ENCODE data around the gene AP3B2. TPM values are rescaled to one million over a fixed set of nuclear protein-coding genes. Genes with fewer than 3 reads are reported as not detected.

AP3B2 gene
- polyA plus RNA-seq, 4 donors, result 2.8 to 6.8 TPM; not detected in 2

DNA sequence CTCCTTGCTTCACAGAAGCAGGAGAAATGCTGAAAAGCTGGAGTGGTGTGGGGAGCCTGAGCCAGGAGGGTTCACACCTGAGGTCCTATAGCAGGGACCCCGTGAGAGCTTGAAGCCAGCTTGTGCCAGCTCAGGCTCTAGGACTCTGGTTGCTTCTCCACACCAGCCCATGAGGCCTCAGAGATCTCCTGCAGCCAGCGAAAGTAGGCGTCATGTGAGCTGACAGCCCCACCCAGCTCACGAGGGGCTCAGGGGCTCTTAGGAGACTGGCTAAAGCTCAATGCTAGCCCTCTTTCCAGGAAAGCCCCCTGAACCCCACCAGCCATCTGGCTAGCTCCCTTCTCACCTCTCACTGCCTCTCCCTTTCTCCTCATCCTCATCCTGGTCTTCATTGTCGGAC, 45.7 kb downstream of the AP3B2 start:
- WGBS, 3 donors, result 78 to 85% (median 83%) methylated on average over 5 of the region's 5 CpGs
- no peak for FAIRE-seq

GRCh38 chr15:82663186-82663600, 46.5 kb downstream of the AP3B2 start:
- no peak for FAIRE-seq
- no peaks in the 10 kb centered on the region for H3K4me1 ChIP-seq (ENCODE audit: control insufficient read depth in 3 of 3, insufficient read depth in 2 of 3, low read depth in 1 of 3, low read length in 2 of 3)
- DNase-seq, result peak; percentile 40 to 68
- H3K4me3 ChIP-seq (ENCODE audit: low read depth in 1 of 3, low read length in 3 of 3), result no peak overlapping the region
- no peaks in the 10 kb centered on the region for H3K27me3 ChIP-seq (ENCODE audit: control insufficient read depth in 3 of 3, insufficient read depth in 3 of 3, low read length in 3 of 3)
- WGBS, 3 donors, result 7 to 14% (median 12%) methylated on average over 4 of the region's 4 CpGs
- H3K27ac ChIP-seq (ENCODE audit: low read depth in 1 of 3, low read length in 2 of 3), result no peak overlapping the region
- no peaks in the 10 kb centered on the region for H3K36me3 ChIP-seq (ENCODE audit: control insufficient read depth in 3 of 3, insufficient read depth in 2 of 3, low read depth in 1 of 3, low read length in 3 of 3)
- peaks cover 0 to 4% of the 10 kb centered on the region in 2 donors for H3K9me3 ChIP-seq (ENCODE audit: control insufficient read depth in 2 of 2, insufficient read depth in 1 of 2, low read depth in 1 of 2, low read length in 1 of 2)

More for the DNA sequence above, 45.7 kb downstream of the AP3B2 start:
- Histone ChIP-seq H3K27me3 (ENCODE audit: control insufficient read depth in 3 of 3, insufficient read depth in 3 of 3, low read length in 3 of 3) (peaks cover 0 to 4% (median 0%) of the 10 kb centered on the region in 3 donors), H3K9me3 (ENCODE audit: control insufficient read depth in 2 of 2, insufficient read depth in 1 of 2, low read depth in 1 of 2, low read length in 1 of 2) (peaks cover 0 to 4% of the 10 kb centered on the region in 2 donors), H3K4me1 (ENCODE audit: control insufficient read depth in 3 of 3, insufficient read depth in 2 of 3, low read depth in 1 of 3, low read length in 2 of 3) (no peaks in the 10 kb centered on the region), H3K27ac (ENCODE audit: low read depth in 1 of 3, low read length in 2 of 3) (no peak overlapping the region), H3K36me3 (ENCODE audit: control insufficient read depth in 3 of 3, insufficient read depth in 2 of 3, low read depth in 1 of 3, low read length in 3 of 3) (no peaks in the 10 kb centered on the region), H3K4me3 (ENCODE audit: low read depth in 1 of 3, low read length in 3 of 3) (no peak overlapping the region)
- no peak for DNase-seq

DNA sequence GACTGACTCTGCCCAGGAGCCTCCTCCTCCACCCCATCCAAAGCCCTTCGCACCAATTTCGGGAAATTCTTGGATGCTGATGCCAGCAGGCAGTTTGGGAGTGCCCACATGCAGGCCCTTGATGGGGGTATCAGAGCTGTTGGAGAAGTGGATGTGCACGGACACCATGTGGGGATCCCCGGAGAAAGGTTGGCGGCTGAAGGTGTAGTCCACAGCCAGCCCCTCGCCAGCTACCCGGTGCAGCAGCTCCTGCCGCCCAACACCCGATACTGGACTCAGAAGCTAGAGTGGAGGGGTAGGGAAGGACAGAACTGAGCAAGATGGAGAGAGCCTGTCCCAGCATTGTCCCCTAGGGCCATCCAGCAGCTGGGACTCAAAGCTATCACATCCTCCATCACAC, 47.0 kb downstream of the AP3B2 start:
- no peak overlapping the region for H3K27ac ChIP-seq (ENCODE audit: low read depth in 1 of 3, low read length in 2 of 3)
- WGBS, 3 donors, result 82 to 86% (median 84%) methylated on average over 9 of the region's 9 CpGs
- H3K9me3 ChIP-seq (ENCODE audit: control insufficient read depth in 2 of 2, insufficient read depth in 1 of 2, low read depth in 1 of 2, low read length in 1 of 2), result peaks cover 0 to 4% of the 10 kb centered on the region in 2 donors
- FAIRE-seq, result no peak
- H3K27me3 ChIP-seq (ENCODE audit: control insufficient read depth in 3 of 3, insufficient read depth in 3 of 3, low read length in 3 of 3), result no peaks in the 10 kb centered on the region
- H3K4me1 ChIP-seq (ENCODE audit: control insufficient read depth in 3 of 3, insufficient read depth in 2 of 3, low read depth in 1 of 3, low read length in 2 of 3), result no peaks in the 10 kb centered on the region
- H3K36me3 ChIP-seq (ENCODE audit: control insufficient read depth in 3 of 3, insufficient read depth in 2 of 3, low read depth in 1 of 3, low read length in 3 of 3), result no peaks in the 10 kb centered on the region
- H3K4me3 ChIP-seq (ENCODE audit: low read depth in 1 of 3, low read length in 3 of 3), result no peak overlapping the region
- DNase-seq, result no peak

- no peak overlapping the region for H3K4me3 ChIP-seq (ENCODE audit: low read depth in 1 of 3, low read length in 3 of 3)
- 38 to 64% (median 47%) methylated on average over 1 of the region's 1 CpG for WGBS, 3 donors
- H3K27ac ChIP-seq (ENCODE audit: low read depth in 1 of 3, low read length in 2 of 3), result no peak overlapping the region
- H3K27me3 ChIP-seq (ENCODE audit: control insufficient read depth in 3 of 3, insufficient read depth in 3 of 3, low read length in 3 of 3), result no peaks in the 10 kb centered on the region
- DNase-seq (no peak), FAIRE-seq (no peak)
- H3K36me3 ChIP-seq (ENCODE audit: control insufficient read depth in 3 of 3, insufficient read depth in 2 of 3, low read depth in 1 of 3, low read length in 3 of 3), result no peaks in the 10 kb centered on the region
- no peaks in the 10 kb centered on the region for H3K4me1 ChIP-seq (ENCODE audit: control insufficient read depth in 3 of 3, insufficient read depth in 2 of 3, low read depth in 1 of 3, low read length in 2 of 3)
- H3K9me3 ChIP-seq (ENCODE audit: control insufficient read depth in 2 of 2, insufficient read depth in 1 of 2, low read depth in 1 of 2, low read length in 1 of 2), result peaks cover 0 to 4% of the 10 kb centered on the region in 2 donors
Observed at GRCh38 chr15:82660378-82660777, 49.3 kb downstream of the AP3B2 start.

DNA sequence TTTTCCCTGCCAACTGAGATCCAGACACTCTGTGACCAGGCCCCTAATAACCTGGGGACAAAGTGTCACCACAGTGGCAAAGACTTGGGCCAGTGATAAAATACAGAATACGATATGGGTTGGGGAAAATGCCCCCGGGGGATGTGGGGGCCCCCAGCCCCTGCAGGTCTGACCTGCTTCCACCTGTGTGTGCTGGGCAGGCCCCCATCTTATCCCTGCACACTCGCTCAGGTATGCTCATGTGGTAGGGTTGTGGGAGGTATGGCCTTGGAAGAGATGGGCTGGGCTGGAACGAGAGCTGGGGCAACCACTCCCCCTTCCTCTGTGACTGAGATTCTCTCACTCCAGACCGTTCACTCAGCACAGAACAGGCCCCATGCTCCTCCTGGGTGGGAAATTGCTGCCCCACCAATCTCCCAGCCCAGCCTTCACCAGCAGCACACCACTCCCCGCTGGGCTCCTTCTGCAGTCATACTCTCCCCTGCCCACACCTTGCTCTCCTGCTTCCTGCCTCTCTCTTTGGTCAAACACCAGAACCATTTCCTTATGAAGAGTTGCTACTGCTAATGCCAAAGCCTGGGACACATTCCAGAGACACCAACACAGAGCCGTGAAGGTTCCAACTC, 52.9 kb downstream of the AP3B2 start:
- Histone ChIP-seq H3K4me1 (ENCODE audit: control insufficient read depth in 3 of 3, insufficient read depth in 2 of 3, low read depth in 1 of 3, low read length in 2 of 3) (no peaks in the 10 kb centered on the region), H3K36me3 (ENCODE audit: control insufficient read depth in 3 of 3, insufficient read depth in 2 of 3, low read depth in 1 of 3, low read length in 3 of 3) (no peaks in the 10 kb centered on the region), H3K9me3 (ENCODE audit: control insufficient read depth in 2 of 2, insufficient read depth in 1 of 2, low read depth in 1 of 2, low read length in 1 of 2) (no peaks in the 10 kb centered on the region), H3K27me3 (ENCODE audit: control insufficient read depth in 3 of 3, insufficient read depth in 3 of 3, low read length in 3 of 3) (no peaks in the 10 kb centered on the region), H3K27ac (ENCODE audit: low read depth in 1 of 3, low read length in 2 of 3) (no peak overlapping the region), H3K4me3 (ENCODE audit: low read depth in 1 of 3, low read length in 3 of 3) (no peak overlapping the region)
- DNase-seq, result no peak
- 50 to 61% (median 57%) methylated on average over 7 of the region's 7 CpGs for WGBS, 3 donors
- no peak for FAIRE-seq

GRCh38 chr15:82655606-82656005, 54.1 kb downstream of the AP3B2 start:
- no peak for FAIRE-seq
- H3K4me1 ChIP-seq (ENCODE audit: control insufficient read depth in 3 of 3, insufficient read depth in 2 of 3, low read depth in 1 of 3, low read length in 2 of 3), result no peaks in the 10 kb centered on the region
- DNase-seq, result no peak
- 52 to 72% (median 52%) methylated on average over 3 of the region's 3 CpGs for WGBS, 3 donors
- H3K9me3 ChIP-seq (ENCODE audit: control insufficient read depth in 2 of 2, insufficient read depth in 1 of 2, low read depth in 1 of 2, low read length in 1 of 2), result no peaks in the 10 kb centered on the region
- no peak overlapping the region for H3K4me3 ChIP-seq (ENCODE audit: low read depth in 1 of 3, low read length in 3 of 3)
- no peaks in the 10 kb centered on the region for H3K27me3 ChIP-seq (ENCODE audit: control insufficient read depth in 3 of 3, insufficient read depth in 3 of 3, low read length in 3 of 3)
- no peak overlapping the region for H3K27ac ChIP-seq (ENCODE audit: low read depth in 1 of 3, low read length in 2 of 3)
- H3K36me3 ChIP-seq (ENCODE audit: control insufficient read depth in 3 of 3, insufficient read depth in 2 of 3, low read depth in 1 of 3, low read length in 3 of 3), result no peaks in the 10 kb centered on the region

- DNase-seq (no peak), FAIRE-seq (no peak)
- 59 to 61% (median 60%) methylated on average over 3 of the region's 3 CpGs for WGBS, 3 donors
- no peaks in the 10 kb centered on the region for H3K4me1 ChIP-seq (ENCODE audit: control insufficient read depth in 3 of 3, insufficient read depth in 2 of 3, low read depth in 1 of 3, low read length in 2 of 3)
- no peak overlapping the region for H3K27ac ChIP-seq (ENCODE audit: low read depth in 1 of 3, low read length in 2 of 3)
- no peaks in the 10 kb centered on the region for H3K9me3 ChIP-seq (ENCODE audit: control insufficient read depth in 2 of 2, insufficient read depth in 1 of 2, low read depth in 1 of 2, low read length in 1 of 2)
- H3K27me3 ChIP-seq (ENCODE audit: control insufficient read depth in 3 of 3, insufficient read depth in 3 of 3, low read length in 3 of 3), result peaks cover 1 to 11% (median 2%) of the 10 kb centered on the region in 3 donors
- no peak overlapping the region for H3K4me3 ChIP-seq (ENCODE audit: low read depth in 1 of 3, low read length in 3 of 3)
- H3K36me3 ChIP-seq (ENCODE audit: control insufficient read depth in 3 of 3, insufficient read depth in 2 of 3, low read depth in 1 of 3, low read length in 3 of 3), result no peaks in the 10 kb centered on the region
Observed at GRCh38 chr15:82653483-82654168, 56.0 kb downstream of the AP3B2 start.

GRCh38 chr15:82651708-82652107, 58.0 kb downstream of the AP3B2 start:
- FAIRE-seq (no peak), DNase-seq (no peak)
- Histone ChIP-seq H3K4me3 (ENCODE audit: low read depth in 1 of 3, low read length in 3 of 3) (no peak overlapping the region), H3K36me3 (ENCODE audit: control insufficient read depth in 3 of 3, insufficient read depth in 2 of 3, low read depth in 1 of 3, low read length in 3 of 3) (no peaks in the 10 kb centered on the region), H3K27ac (ENCODE audit: low read depth in 1 of 3, low read length in 2 of 3) (no peak overlapping the region), H3K4me1 (ENCODE audit: control insufficient read depth in 3 of 3, insufficient read depth in 2 of 3, low read depth in 1 of 3, low read length in 2 of 3) (peaks cover 0 to 6% (median 0%) of the 10 kb centered on the region in 3 donors), H3K27me3 (ENCODE audit: control insufficient read depth in 3 of 3, insufficient read depth in 3 of 3, low read length in 3 of 3) (peaks cover 7 to 23% (median 14%) of the 10 kb centered on the region in 3 donors), H3K9me3 (ENCODE audit: control insufficient read depth in 2 of 2, insufficient read depth in 1 of 2, low read depth in 1 of 2, low read length in 1 of 2) (peaks cover 0 to 4% of the 10 kb centered on the region in 2 donors)
- 79 to 89% (median 87%) methylated on average over 2 of the region's 2 CpGs for WGBS, 3 donors
